GM23338 (cell line): ENCODE results near the gene TYW5. TPM values are rescaled to one million over a fixed set of nuclear protein-coding genes. Genes with fewer than 3 reads are reported as not detected.

Experiments used
- ATAC-seq: fragments of 200-7000 bp; cut with Tn5 transposase; 3 replicates; pipeline ENCODE4 v1.9.1; 2020
- DNase-seq: peaks from one replicate; pipeline ENCODE4 v3.0.0-alpha.2; 2015; ENCODE audit warnings: low spot score
- H2AFZ ChIP-seq: fragments of 200-600 bp; sonication (generic); 2 replicates; pipeline ENCODE4 v1.8.0; 2016; ENCODE audit warnings: antibody characterized with exemption, mild to moderate bottlenecking, moderate library complexity
- H3F3A ChIP-seq: fragments of 200-600 bp; sonication (generic); replicated peaks from 2 replicates; pipeline ENCODE4 v1.8.0; 2017; ENCODE audit warnings: antibody characterized with exemption, mixed run types, low read depth
- H3K27ac ChIP-seq: fragments of 200-600 bp; sonication (generic); 2 replicates; pipeline ENCODE4 v1.6.1; 2016; ENCODE audit warnings: low read depth
- H3K27me3 ChIP-seq: fragments of 200-600 bp; sonication (generic); 2 replicates; pipeline ENCODE4 v1.8.0; 2016; ENCODE audit warnings: mild to moderate bottlenecking, mixed run types, moderate library complexity; ENCODE audit not compliant: insufficient read depth
- H3K36me3 ChIP-seq: fragments of 200-600 bp; sonication (generic); 2 replicates; pipeline ENCODE4 v1.8.0; 2016; ENCODE audit warnings: mild to moderate bottlenecking; ENCODE audit not compliant: insufficient read depth
- H3K4me1 ChIP-seq: fragments of 200-600 bp; sonication (generic); 2 replicates; pipeline ENCODE4 v1.8.0; 2016; ENCODE audit warnings: mild to moderate bottlenecking, moderate library complexity; ENCODE audit not compliant: insufficient read depth
- H3K4me2 ChIP-seq: fragments of 200-600 bp; sonication (generic); 2 replicates; pipeline ENCODE4 v1.7.1; 2017; ENCODE audit warnings: mixed run types
- H3K4me3 ChIP-seq: fragments of 200-600 bp; sonication (generic); 2 replicates; pipeline ENCODE4 v1.6.1; 2016; ENCODE audit warnings: mixed run types
- H3K79me2 ChIP-seq: fragments of 200-600 bp; sonication (generic); replicated peaks from 2 replicates; pipeline ENCODE4 v1.8.0; 2017; ENCODE audit warnings: mild to moderate bottlenecking; ENCODE audit not compliant: insufficient read depth
- H3K9me2 ChIP-seq: fragments of 200-600 bp; sonication (generic); 2 replicates; pipeline ENCODE4 v1.8.0; 2017; ENCODE audit not compliant: insufficient read depth
- H4K20me1 ChIP-seq: fragments of 200-600 bp; sonication (generic); replicated peaks from 2 replicates; pipeline ENCODE4 v1.8.0; 2017; ENCODE audit warnings: mild to moderate bottlenecking; ENCODE audit not compliant: insufficient read depth
- H3K27ac Mint-ChIP-seq: 2 replicates; pipeline ENCODE4 v1.8.0; 2020; ENCODE audit warnings: inconsistent platforms, mild to moderate bottlenecking, moderate library complexity, mixed read lengths
- H3K27me3 Mint-ChIP-seq: 3 replicates; pipeline ENCODE4 v1.8.0; 2022; ENCODE audit warnings: low read depth, mild to moderate bottlenecking, moderate library complexity, mixed read lengths, inconsistent platforms; ENCODE audit not compliant: insufficient read depth, poor library complexity
- H3K36me3 Mint-ChIP-seq: 3 replicates; pipeline ENCODE4 v1.8.0; 2021; ENCODE audit warnings: low read depth, mild to moderate bottlenecking, inconsistent platforms, moderate library complexity, mixed read lengths
- H3K4me1 Mint-ChIP-seq: 3 replicates; pipeline ENCODE4 v1.8.0; 2020; ENCODE audit warnings: mild to moderate bottlenecking, inconsistent platforms, mixed read lengths
- H3K4me3 Mint-ChIP-seq: 3 replicates; pipeline ENCODE4 v1.8.0; 2021; ENCODE audit warnings: moderate library complexity, mild to moderate bottlenecking, inconsistent platforms, mixed read lengths
- H3K9me3 Mint-ChIP-seq: 3 replicates; pipeline ENCODE4 v1.8.0; 2020; ENCODE audit warnings: moderate library complexity, mild to moderate bottlenecking, inconsistent platforms, mixed read lengths
- POLR2AphosphoS5 ChIP-seq: IDR thresholded peaks from 2 replicates; pipeline ENCODE4 v1.6.1; 2016; ENCODE audit warnings: antibody characterized with exemption, low read depth
- polyA plus RNA-seq: library from polyadenylated mRNA; unstranded; fragments of >200 nt; fragmentation: Nextera tagmentation; extraction: Ambion mirVana; gene quantifications from 2 replicates; pipeline ENCODE4 v1.2.1, GENCODE V29; 2016
- total RNA-seq: library from RNA; depleted of rRNA; stranded (reverse); fragments of >200 nt; shearing (Covaris generic); gene quantifications from 2 replicates; pipeline ENCODE4 v1.2.3, GENCODE V29; 2014
- TF ChIP-seq, protein P1 (sequence below), 2 experiments: fragments of 200-600 bp in 1 of 2; sonication (generic) in 1 of 2; conservative IDR thresholded peaks; 2 replicates each; pipeline versions ENCODE4 v1.5.1 to v1.6.1; 2016 to 2017; ENCODE audit warnings: antibody characterized with exemption in 2 of 2, low read depth in 2 of 2, mild to moderate bottlenecking in 2 of 2, moderate library complexity in 1 of 2
- TF ChIP-seq, protein P2 (sequence below): fragments of 250-450 bp; sonication (Bioruptor Pico); IDR thresholded peaks from 2 replicates; pipeline ENCODE4 v1.5.0; 2020; ENCODE audit warnings: mild to moderate bottlenecking, moderate library complexity

The TYW5 gene
- total and polyA plus RNA-seq, 2 experiments from 2014 or later, result 12.4 to 19.6 TPM

DNA sequence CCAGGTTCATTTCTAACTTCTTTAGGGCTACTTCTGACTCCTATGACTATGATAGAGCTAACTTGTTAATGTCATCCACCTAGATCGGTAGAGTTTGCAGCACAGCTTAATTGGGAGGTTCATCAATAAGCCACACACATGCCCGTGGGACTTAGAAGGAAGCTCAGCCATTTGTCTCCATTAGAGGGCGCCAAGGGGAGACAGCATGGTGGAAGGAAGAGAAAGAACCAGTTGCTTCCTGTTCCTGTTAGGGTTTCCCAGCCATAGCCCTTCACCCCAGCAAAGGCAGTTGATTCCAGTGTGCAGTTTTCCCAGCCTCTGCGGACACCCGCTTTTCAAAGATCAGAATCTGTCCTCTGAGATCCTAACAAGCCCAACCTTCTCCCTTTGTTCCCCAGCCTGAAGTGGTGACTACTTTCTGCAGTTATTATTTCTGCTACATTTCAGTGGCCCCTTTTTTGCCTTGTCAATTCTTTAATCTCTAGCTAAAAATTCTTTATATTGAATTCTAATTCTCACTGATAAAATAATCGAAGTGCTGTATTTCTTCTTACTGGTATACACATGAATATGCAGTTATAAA lies 30.4 kb upstream of the TYW5 start:
- Mint-ChIP-seq H3K4me3 (no peak overlapping the region), H3K9me3 (no peaks in the 10 kb centered on the region; the same call in 2 of the 3 replicates), H3K27ac (peak overlapping the region; percentile 81; the same call in 1 of the 2 replicates), H3K4me1 (peaks cover 27% of the 10 kb centered on the region), H3K36me3 (no peaks in the 10 kb centered on the region), H3K27me3 (peaks cover 2% of the 10 kb centered on the region)
- no peak overlapping the region for H3K4me3 ChIP-seq
- TF ChIP-seq, protein P1, sequence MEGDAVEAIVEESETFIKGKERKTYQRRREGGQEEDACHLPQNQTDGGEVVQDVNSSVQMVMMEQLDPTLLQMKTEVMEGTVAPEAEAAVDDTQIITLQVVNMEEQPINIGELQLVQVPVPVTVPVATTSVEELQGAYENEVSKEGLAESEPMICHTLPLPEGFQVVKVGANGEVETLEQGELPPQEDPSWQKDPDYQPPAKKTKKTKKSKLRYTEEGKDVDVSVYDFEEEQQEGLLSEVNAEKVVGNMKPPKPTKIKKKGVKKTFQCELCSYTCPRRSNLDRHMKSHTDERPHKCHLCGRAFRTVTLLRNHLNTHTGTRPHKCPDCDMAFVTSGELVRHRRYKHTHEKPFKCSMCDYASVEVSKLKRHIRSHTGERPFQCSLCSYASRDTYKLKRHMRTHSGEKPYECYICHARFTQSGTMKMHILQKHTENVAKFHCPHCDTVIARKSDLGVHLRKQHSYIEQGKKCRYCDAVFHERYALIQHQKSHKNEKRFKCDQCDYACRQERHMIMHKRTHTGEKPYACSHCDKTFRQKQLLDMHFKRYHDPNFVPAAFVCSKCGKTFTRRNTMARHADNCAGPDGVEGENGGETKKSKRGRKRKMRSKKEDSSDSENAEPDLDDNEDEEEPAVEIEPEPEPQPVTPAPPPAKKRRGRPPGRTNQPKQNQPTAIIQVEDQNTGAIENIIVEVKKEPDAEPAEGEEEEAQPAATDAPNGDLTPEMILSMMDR (conservative IDR thresholded peaks at IDR 0.05; ENCODE audit: low read depth in 2 of 2), result peak; percentile 79 to 93
- TF ChIP-seq, protein P2, sequence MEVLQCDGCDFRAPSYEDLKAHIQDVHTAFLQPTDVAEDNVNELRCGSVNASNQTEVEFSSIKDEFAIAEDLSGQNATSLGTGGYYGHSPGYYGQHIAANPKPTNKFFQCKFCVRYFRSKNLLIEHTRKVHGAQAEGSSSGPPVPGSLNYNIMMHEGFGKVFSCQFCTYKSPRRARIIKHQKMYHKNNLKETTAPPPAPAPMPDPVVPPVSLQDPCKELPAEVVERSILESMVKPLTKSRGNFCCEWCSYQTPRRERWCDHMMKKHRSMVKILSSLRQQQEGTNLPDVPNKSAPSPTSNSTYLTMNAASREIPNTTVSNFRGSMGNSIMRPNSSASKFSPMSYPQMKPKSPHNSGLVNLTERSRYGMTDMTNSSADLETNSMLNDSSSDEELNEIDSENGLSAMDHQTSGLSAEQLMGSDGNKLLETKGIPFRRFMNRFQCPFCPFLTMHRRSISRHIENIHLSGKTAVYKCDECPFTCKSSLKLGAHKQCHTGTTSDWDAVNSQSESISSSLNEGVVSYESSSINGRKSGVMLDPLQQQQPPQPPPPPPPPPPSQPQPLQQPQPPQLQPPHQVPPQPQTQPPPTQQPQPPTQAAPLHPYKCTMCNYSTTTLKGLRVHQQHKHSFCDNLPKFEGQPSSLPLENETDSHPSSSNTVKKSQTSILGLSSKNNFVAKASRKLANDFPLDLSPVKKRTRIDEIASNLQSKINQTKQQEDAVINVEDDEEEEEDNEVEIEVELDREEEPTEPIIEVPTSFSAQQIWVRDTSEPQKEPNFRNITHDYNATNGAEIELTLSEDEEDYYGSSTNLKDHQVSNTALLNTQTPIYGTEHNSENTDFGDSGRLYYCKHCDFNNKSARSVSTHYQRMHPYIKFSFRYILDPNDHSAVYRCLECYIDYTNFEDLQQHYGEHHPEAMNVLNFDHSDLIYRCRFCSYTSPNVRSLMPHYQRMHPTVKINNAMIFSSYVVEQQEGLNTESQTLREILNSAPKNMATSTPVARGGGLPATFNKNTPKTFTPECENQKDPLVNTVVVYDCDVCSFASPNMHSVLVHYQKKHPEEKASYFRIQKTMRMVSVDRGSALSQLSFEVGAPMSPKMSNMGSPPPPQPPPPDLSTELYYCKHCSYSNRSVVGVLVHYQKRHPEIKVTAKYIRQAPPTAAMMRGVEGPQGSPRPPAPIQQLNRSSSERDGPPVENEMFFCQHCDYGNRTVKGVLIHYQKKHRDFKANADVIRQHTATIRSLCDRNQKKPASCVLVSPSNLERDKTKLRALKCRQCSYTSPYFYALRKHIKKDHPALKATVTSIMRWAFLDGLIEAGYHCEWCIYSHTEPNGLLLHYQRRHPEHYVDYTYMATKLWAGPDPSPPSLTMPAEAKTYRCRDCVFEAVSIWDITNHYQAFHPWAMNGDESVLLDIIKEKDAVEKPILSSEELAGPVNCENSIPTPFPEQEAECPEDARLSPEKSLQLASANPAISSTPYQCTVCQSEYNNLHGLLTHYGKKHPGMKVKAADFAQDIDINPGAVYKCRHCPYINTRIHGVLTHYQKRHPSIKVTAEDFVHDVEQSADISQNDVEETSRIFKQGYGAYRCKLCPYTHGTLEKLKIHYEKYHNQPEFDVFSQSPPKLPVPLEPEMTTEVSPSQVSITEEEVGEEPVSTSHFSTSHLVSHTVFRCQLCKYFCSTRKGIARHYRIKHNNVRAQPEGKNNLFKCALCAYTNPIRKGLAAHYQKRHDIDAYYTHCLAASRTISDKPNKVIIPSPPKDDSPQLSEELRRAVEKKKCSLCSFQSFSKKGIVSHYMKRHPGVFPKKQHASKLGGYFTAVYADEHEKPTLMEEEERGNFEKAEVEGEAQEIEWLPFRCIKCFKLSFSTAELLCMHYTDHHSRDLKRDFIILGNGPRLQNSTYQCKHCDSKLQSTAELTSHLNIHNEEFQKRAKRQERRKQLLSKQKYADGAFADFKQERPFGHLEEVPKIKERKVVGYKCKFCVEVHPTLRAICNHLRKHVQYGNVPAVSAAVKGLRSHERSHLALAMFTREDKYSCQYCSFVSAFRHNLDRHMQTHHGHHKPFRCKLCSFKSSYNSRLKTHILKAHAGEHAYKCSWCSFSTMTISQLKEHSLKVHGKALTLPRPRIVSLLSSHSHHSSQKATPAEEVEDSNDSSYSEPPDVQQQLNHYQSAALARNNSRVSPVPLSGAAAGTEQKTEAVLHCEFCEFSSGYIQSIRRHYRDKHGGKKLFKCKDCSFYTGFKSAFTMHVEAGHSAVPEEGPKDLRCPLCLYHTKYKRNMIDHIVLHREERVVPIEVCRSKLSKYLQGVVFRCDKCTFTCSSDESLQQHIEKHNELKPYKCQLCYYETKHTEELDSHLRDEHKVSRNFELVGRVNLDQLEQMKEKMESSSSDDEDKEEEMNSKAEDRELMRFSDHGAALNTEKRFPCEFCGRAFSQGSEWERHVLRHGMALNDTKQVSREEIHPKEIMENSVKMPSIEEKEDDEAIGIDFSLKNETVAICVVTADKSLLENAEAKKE (CRISPR knock-in tag), result 0 out of 2 replicates have a peak, but pooled peaks have one; percentile 9
- no peak for TF ChIP-seq POLR2AphosphoS5
- no peak overlapping the region for H3K4me2 ChIP-seq
- H2AFZ ChIP-seq, result no peak overlapping the region
- no peaks in the 10 kb centered on the region for H3K36me3 ChIP-seq
- no peaks in the 10 kb centered on the region for H3K27me3 ChIP-seq
- ATAC-seq (peak; percentile 77), DNase-seq (peak; percentile 93)
- no peaks in the 10 kb centered on the region for H3K79me2 ChIP-seq
- no peaks in the 10 kb centered on the region for H4K20me1 ChIP-seq
- no peak overlapping the region for H3K27ac ChIP-seq
- H3F3A ChIP-seq, result peaks cover 8% of the 10 kb centered on the region; the same call in 1 of the 2 replicates
- peaks cover 32% of the 10 kb centered on the region for H3K4me1 ChIP-seq
- peaks cover 4% of the 10 kb centered on the region; the same call in 1 of the 2 replicates for H3K9me2 ChIP-seq
